PFSK-1 (cell line): ENCODE results near the gene SMAD3.

Experiments used
- SIN3A ChIP-seq: IDR thresholded peaks from 2 replicates; pipeline ENCODE4 v1.6.1; 2012; ENCODE audit warnings: mild to moderate bottlenecking, low read length, moderate library complexity, borderline replicate concordance; ENCODE audit not compliant: insufficient read depth
- TAF1 ChIP-seq: IDR thresholded peaks from 2 replicates; pipeline ENCODE4 v1.6.1; 2012; ENCODE audit warnings: low read length, control low read depth, borderline replicate concordance; ENCODE audit not compliant: insufficient read depth
- TF ChIP-seq, protein P1 (sequence below), 2 experiments: IDR thresholded peaks; 2 replicates each; pipeline versions ENCODE4 v1.6.1 to v1.8.0; 2011 to 2012; ENCODE audit warnings: low read depth in 2 of 2, low read length in 2 of 2, control low read depth in 1 of 2, inconsistent platforms in 1 of 2, mild to moderate bottlenecking in 1 of 2, moderate library complexity in 1 of 2; ENCODE audit not compliant: insufficient read depth in 1 of 2

DNA sequence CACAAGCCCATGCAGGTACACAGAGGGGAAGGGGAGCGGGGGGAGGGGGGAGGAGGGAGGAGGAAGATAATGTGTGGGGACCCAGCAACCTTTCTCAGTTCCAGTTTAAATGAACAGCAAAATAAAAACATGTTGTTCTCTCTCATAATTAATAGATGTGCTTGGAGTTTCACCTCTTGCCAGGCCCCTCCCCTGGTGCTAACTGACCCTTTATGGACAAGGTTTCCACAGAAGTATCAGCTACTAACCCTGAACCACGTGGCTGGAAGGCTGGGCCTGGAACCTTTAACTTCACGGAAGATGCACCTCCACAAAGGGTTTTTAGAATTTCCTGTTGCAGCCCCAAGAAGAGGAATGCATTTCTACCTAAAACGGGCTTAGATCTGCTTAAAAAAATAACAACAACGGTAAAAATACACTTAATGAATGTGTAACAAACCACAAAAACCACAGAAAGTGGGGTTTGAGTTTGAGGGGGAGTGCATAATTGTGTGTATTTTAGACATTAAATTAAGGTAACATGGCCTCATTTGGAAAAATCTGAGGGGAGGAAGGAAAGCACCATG lies 14.8 kb upstream of the SMAD3 start:
- TF ChIP-seq, protein P1, sequence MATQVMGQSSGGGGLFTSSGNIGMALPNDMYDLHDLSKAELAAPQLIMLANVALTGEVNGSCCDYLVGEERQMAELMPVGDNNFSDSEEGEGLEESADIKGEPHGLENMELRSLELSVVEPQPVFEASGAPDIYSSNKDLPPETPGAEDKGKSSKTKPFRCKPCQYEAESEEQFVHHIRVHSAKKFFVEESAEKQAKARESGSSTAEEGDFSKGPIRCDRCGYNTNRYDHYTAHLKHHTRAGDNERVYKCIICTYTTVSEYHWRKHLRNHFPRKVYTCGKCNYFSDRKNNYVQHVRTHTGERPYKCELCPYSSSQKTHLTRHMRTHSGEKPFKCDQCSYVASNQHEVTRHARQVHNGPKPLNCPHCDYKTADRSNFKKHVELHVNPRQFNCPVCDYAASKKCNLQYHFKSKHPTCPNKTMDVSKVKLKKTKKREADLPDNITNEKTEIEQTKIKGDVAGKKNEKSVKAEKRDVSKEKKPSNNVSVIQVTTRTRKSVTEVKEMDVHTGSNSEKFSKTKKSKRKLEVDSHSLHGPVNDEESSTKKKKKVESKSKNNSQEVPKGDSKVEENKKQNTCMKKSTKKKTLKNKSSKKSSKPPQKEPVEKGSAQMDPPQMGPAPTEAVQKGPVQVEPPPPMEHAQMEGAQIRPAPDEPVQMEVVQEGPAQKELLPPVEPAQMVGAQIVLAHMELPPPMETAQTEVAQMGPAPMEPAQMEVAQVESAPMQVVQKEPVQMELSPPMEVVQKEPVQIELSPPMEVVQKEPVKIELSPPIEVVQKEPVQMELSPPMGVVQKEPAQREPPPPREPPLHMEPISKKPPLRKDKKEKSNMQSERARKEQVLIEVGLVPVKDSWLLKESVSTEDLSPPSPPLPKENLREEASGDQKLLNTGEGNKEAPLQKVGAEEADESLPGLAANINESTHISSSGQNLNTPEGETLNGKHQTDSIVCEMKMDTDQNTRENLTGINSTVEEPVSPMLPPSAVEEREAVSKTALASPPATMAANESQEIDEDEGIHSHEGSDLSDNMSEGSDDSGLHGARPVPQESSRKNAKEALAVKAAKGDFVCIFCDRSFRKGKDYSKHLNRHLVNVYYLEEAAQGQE (IDR thresholded peaks at IDR 0.05; ENCODE audit: insufficient read depth in 1 of 2, low read depth in 2 of 2, low read length in 2 of 2): no peak
- TF ChIP-seq SIN3A (no peak), TAF1 (no peak)
